Left renal cortex interstitium (tissue), 4 donors: Measurements from ENCODE around the gene CCDC88C. TPM values are rescaled to one million over a fixed set of nuclear protein-coding genes. Genes with fewer than 3 reads are reported as not detected.

Source experiments
- DNase-seq, 4 donors: peaks; one replicate each; pipeline ENCODE4 v3.0.0-alpha.2; 2013; ENCODE audit warnings: low read depth in 4 of 4, low spot score in 2 of 4, missing footprints in 1 of 4
- polyA plus RNA-seq, 4 donors: library from polyadenylated mRNA; unstranded; fragments of 120-200 nt; gene quantifications; one replicate each; pipeline ENCODE4 v1.2.1, GENCODE V29; 2013; ENCODE audit not compliant: insufficient read length in 4 of 4

The CCDC88C gene
- polyA plus RNA-seq, 4 donors, result 28.8 to 55.2 (median 36.3) TPM

GRCh38 chr14:91380610-91381371 lies 36.8 kb downstream of the CCDC88C start:
- no peak for DNase-seq

GRCh38 chr14:91380123-91380522 lies 37.5 kb downstream of the CCDC88C start:
- DNase-seq, result no peak

GRCh38 chr14:91379579-91379932 lies 38.1 kb downstream of the CCDC88C start:
- no peak for DNase-seq

- DNase-seq, result no peak
These were observed 38.6 kb downstream of the CCDC88C start for GRCh38 chr14:91378930-91379578.

- DNase-seq, result no peak
These were observed 39.6 kb downstream of the CCDC88C start for GRCh38 chr14:91377700-91378652.

GRCh38 chr14:91376547-91377477 lies 40.8 kb downstream of the CCDC88C start:
- DNase-seq, result no peak

- DNase-seq, result no peak
These were observed 41.7 kb downstream of the CCDC88C start for GRCh38 chr14:91375720-91376452.

GRCh38 chr14:91374879-91375702 lies 42.5 kb downstream of the CCDC88C start:
- no peak for DNase-seq

- no peak for DNase-seq
These were observed 43.2 kb downstream of the CCDC88C start for GRCh38 chr14:91374287-91374878.

- DNase-seq, result no peak
These were observed 43.9 kb downstream of the CCDC88C start for GRCh38 chr14:91373591-91374254.

- no peak for DNase-seq
These were observed 44.7 kb downstream of the CCDC88C start for GRCh38 chr14:91372671-91373495.

- DNase-seq, result no peak
These were observed 45.6 kb downstream of the CCDC88C start for GRCh38 chr14:91371990-91372375.

GRCh38 chr14:91371011-91371989 lies 46.3 kb downstream of the CCDC88C start:
- no peak for DNase-seq

GRCh38 chr14:91369628-91370445 lies 47.8 kb downstream of the CCDC88C start:
- no peak for DNase-seq
